HepG2 (cell line): Measurements from ENCODE around the gene MBLAC1. TPM values are rescaled to one million over a fixed set of nuclear protein-coding genes. Genes with fewer than 3 reads are reported as not detected.
A peak's percentile ranks its signal among the peaks of the same experiment; 100 is the strongest.

Experiments used
- ATAC-seq: fragments of 200-7000 bp; cut with Tn5 transposase; 3 replicates; pipeline ENCODE4 v1.9.1; 2020; ENCODE audit warnings: mild to moderate bottlenecking, moderate library complexity
- BruUV-seq: library from RNA; stranded (reverse); fragments of 400-500 nt; replicated peaks from 2 replicates; lab custom pipeline; 2021; lab: Mats Ljungman, UMichigan
- CTCF ChIA-PET: fragments of 300-600 bp; formaldehyde crosslinking; extraction: SDS; loops from one replicate; lab custom pipeline; 2021; ENCODE audit warnings: low total read pairs, inconsistent platforms, low intra/inter-chr PET ratio; lab: Yijun Ruan, JAX
- POLR2A ChIA-PET: fragments of 350-600 bp; sonication (Branson Sonifier 250); formaldehyde crosslinking; loops from one replicate; lab custom pipeline; 2020; ENCODE audit warnings: antibody characterized with exemption, inconsistent platforms; lab: Yijun Ruan, JAX
- DNase-seq: peaks from one replicate; pipeline ENCODE4 v3.0.0-alpha.2; 2015; ENCODE audit warnings: low spot score
- FAIRE-seq: peaks from 3 replicates; lab custom pipeline; 2011; peaks lifted over from hg19 to GRCh38; lab: Jason Lieb, UNC
- H2AFZ ChIP-seq: one replicate; pipeline ENCODE4 v1.6.1; 2011; ENCODE audit warnings: low read length, inconsistent platforms
- H3K27ac ChIP-seq: fragments of 300-600 bp; 3 replicates; pipeline ENCODE4 v1.8.0; 2011; ENCODE audit warnings: mixed run types, mild to moderate bottlenecking, mixed read lengths, low read length, inconsistent platforms; ENCODE audit not compliant: insufficient read depth; ENCODE audit errors: extremely low read length
- H3K27me3 ChIP-seq, 2 experiments: fragments of 200-600 bp in 1 of 2; 2 replicates in 1 of 2; 3 replicates in 1 of 2; pipeline versions ENCODE4 v1.6.0 to v1.8.0; 2011; ENCODE audit warnings: low read length in 2 of 2, mild to moderate bottlenecking in 2 of 2, moderate library complexity in 2 of 2, inconsistent platforms in 1 of 2; ENCODE audit not compliant: insufficient read depth in 2 of 2, control insufficient read depth in 1 of 2
- H3K36me3 ChIP-seq, 2 experiments: fragments of 200-600 bp in 1 of 2; replicated peaks in 1 of 2; 2 replicates in 1 of 2; 3 replicates in 1 of 2; pipeline versions ENCODE4 v1.5.1 to v1.8.0; 2011; ENCODE audit warnings: low read length in 2 of 2, inconsistent platforms in 1 of 2; ENCODE audit not compliant: insufficient read depth in 2 of 2, control insufficient read depth in 1 of 2
- H3K4me1 ChIP-seq: 2 replicates; pipeline ENCODE4 v1.5.1; 2012; ENCODE audit warnings: low read length, inconsistent platforms; ENCODE audit not compliant: insufficient read depth
- H3K4me2 ChIP-seq: 2 replicates; pipeline ENCODE4 v1.6.0; 2011; ENCODE audit warnings: low read depth, low read length, inconsistent platforms
- H3K4me3 ChIP-seq, 3 experiments: fragments of 200-600 bp in 1 of 3; sonication (generic), shearing (Covaris generic) in 1 of 3; replicated peaks in 1 of 3; 2 replicates each; pipeline ENCODE4 v1.5.1; 2011 to 2016; ENCODE audit warnings: low read length in 3 of 3, inconsistent platforms in 2 of 3, low read depth in 2 of 3, mild to moderate bottlenecking in 2 of 3, control low read depth in 1 of 3, mixed read lengths in 1 of 3; ENCODE audit not compliant: insufficient read depth in 1 of 3
- H3K79me2 ChIP-seq: one replicate; pipeline ENCODE4 v1.6.1; 2011; ENCODE audit warnings: low read length, inconsistent platforms; ENCODE audit not compliant: insufficient read depth
- H3K9ac ChIP-seq: 2 replicates; pipeline ENCODE4 v1.6.0; 2011; ENCODE audit warnings: mild to moderate bottlenecking, low read depth, low read length, inconsistent platforms; ENCODE audit not compliant: insufficient read depth
- H3K9me3 ChIP-seq: 2 replicates; pipeline ENCODE4 v1.5.1; 2012; ENCODE audit warnings: mild to moderate bottlenecking, low read length
- H4K20me1 ChIP-seq: 2 replicates; pipeline ENCODE4 v1.6.0; 2011; ENCODE audit warnings: inconsistent platforms, mild to moderate bottlenecking, low read length, moderate library complexity; ENCODE audit not compliant: insufficient read depth
- AGO1 ChIP-seq: fragments of 200-400 bp; formaldehyde crosslinking; IDR thresholded peaks from 2 replicates; pipeline ENCODE4 v1.6.1; 2017; ENCODE audit warnings: mild to moderate bottlenecking, low read depth, low read length, moderate library complexity; ENCODE audit not compliant: poor library complexity, severe bottlenecking
- ELF1 ChIP-seq: sonication (generic); formaldehyde crosslinking; IDR thresholded peaks from 2 replicates; pipeline ENCODE4 v1.4.0; 2020; ENCODE audit warnings: missing genetic modification reagents
- MEIS1 ChIP-seq: sonication (generic); formaldehyde crosslinking; IDR thresholded peaks from 2 replicates; pipeline ENCODE4 v1.9.0; 2021; ENCODE audit warnings: mild to moderate bottlenecking, missing genetic modification reagents, moderate library complexity, borderline replicate concordance
- MXI1 ChIP-seq: IDR thresholded peaks from 3 replicates; pipeline ENCODE4 v1.6.1; 2012; ENCODE audit warnings: low read depth, low read length, inconsistent platforms, borderline replicate concordance
- NCOA2 ChIP-seq: sonication (generic); formaldehyde crosslinking; IDR thresholded peaks from 2 replicates; pipeline ENCODE4 v1.8.0; 2022; ENCODE audit warnings: inconsistent platforms
- SNRNP70 ChIP-seq: fragments of 200-400 bp; formaldehyde crosslinking; IDR thresholded peaks from 2 replicates; pipeline ENCODE4 v1.6.1; 2017; ENCODE audit warnings: mild to moderate bottlenecking, low read depth, low read length, moderate library complexity
- SYNCRIP ChIP-seq: fragments of 200-400 bp; formaldehyde crosslinking; IDR thresholded peaks from 2 replicates; pipeline ENCODE4 v1.6.1; 2018; ENCODE audit warnings: mild to moderate bottlenecking, low read depth, low read length; ENCODE audit not compliant: insufficient read depth
- TBP ChIP-seq: sonication (generic); formaldehyde crosslinking; IDR thresholded peaks from 2 replicates; pipeline ENCODE4 v1.5.0; 2020; ENCODE audit warnings: missing genetic modification reagents
- ZBTB7B ChIP-seq: sonication (generic); formaldehyde crosslinking; IDR thresholded peaks from 2 replicates; pipeline ENCODE4 v1.4.0; 2020; ENCODE audit warnings: missing genetic modification reagents
- ZNF335 ChIP-seq: sonication (generic); formaldehyde crosslinking; IDR thresholded peaks from 2 replicates; pipeline ENCODE4 v1.4.0; 2020; ENCODE audit warnings: missing genetic modification reagents
- ZNF558 ChIP-seq: sonication (generic); formaldehyde crosslinking; IDR thresholded peaks from 2 replicates; pipeline ENCODE4 v1.9.0; 2022; ENCODE audit warnings: mild to moderate bottlenecking, missing genetic modification reagents, borderline replicate concordance
- ZNF597 ChIP-seq: sonication (generic); formaldehyde crosslinking; IDR thresholded peaks from 2 replicates; pipeline ENCODE4 v1.5.0; 2020; ENCODE audit warnings: missing genetic modification reagents
- ZNF639 ChIP-seq: conservative IDR thresholded peaks from 2 replicates; pipeline ENCODE4 v1.6.1; 2018; ENCODE audit warnings: missing genetic modification reagents
- ZNF891 ChIP-seq: sonication (generic); formaldehyde crosslinking; IDR thresholded peaks from 2 replicates; pipeline ENCODE4 v1.5.0; 2020; ENCODE audit warnings: mild to moderate bottlenecking, missing genetic modification reagents
- ZSCAN21 ChIP-seq: sonication (generic); formaldehyde crosslinking; IDR thresholded peaks from 2 replicates; pipeline ENCODE4 v1.8.0; 2022; ENCODE audit warnings: mild to moderate bottlenecking, missing genetic modification reagents, moderate library complexity, borderline replicate concordance
- WGBS: methylation state at CpG from one replicate; pipeline ENCODE4 v1.1.6; 2017; ENCODE audit warnings: low lambda C conversion rate; 5-methylcytosine and 5-hydroxymethylcytosine counted together
- in situ Hi-C: cut with HindIII; loops from 2 replicates; pipeline ENCODE4 v1.10.0; 2017; ENCODE audit warnings: low pct_unique_long_range_greater_than_20kb; ENCODE audit not compliant: extremely low pct_ligation_motif_present
- intact Hi-C: fragments of 100-400 bp; cut with micrococcal nuclease; formaldehyde crosslinking; loops from one replicate; pipeline ENCODE4 v1.10.0; 2022; ENCODE audit not compliant: unreplicated experiment
- polyA plus RNA-seq, 8 experiments: library from polyadenylated mRNA; depleted of rRNA in 3 of 8; stranded (reverse) in 7 of 8; unstranded in 1 of 8; fragments of >200 nt; fragmentation: Illumina TruSeq in 4 of 8; extraction: Trizol in 4 of 8; gene quantifications; 2 replicates each; pipeline versions ENCODE4 v1.2.1 to v1.2.3, GENCODE V29; 2011 to 2016; ENCODE audit warnings: low read depth in 4 of 8, missing spikeins in 1 of 8, mixed read lengths in 1 of 8; ENCODE audit not compliant: insufficient read depth in 1 of 8
- total RNA-seq, 5 experiments: library from RNA; depleted of rRNA; stranded (reverse); fragments of >200 nt; fragmentation: Illumina TruSeq; extraction: Trizol; gene quantifications; 2 replicates each; pipeline ENCODE4 v1.2.3, GENCODE V29; 2016; ENCODE audit warnings: low read depth in 1 of 5
- TF ChIP-seq, protein P1 (sequence below): sonication (generic); formaldehyde crosslinking; IDR thresholded peaks from 2 replicates; pipeline ENCODE4 v1.4.0; 2020; ENCODE audit warnings: low read depth, missing genetic modification reagents

Gene MBLAC1
- total and polyA plus RNA-seq, 2 of the 13 experiments (the other 11 are each of a cell fraction or from before 2014, with no cell fraction given), result 0.79 to 2.1 TPM

DNA sequence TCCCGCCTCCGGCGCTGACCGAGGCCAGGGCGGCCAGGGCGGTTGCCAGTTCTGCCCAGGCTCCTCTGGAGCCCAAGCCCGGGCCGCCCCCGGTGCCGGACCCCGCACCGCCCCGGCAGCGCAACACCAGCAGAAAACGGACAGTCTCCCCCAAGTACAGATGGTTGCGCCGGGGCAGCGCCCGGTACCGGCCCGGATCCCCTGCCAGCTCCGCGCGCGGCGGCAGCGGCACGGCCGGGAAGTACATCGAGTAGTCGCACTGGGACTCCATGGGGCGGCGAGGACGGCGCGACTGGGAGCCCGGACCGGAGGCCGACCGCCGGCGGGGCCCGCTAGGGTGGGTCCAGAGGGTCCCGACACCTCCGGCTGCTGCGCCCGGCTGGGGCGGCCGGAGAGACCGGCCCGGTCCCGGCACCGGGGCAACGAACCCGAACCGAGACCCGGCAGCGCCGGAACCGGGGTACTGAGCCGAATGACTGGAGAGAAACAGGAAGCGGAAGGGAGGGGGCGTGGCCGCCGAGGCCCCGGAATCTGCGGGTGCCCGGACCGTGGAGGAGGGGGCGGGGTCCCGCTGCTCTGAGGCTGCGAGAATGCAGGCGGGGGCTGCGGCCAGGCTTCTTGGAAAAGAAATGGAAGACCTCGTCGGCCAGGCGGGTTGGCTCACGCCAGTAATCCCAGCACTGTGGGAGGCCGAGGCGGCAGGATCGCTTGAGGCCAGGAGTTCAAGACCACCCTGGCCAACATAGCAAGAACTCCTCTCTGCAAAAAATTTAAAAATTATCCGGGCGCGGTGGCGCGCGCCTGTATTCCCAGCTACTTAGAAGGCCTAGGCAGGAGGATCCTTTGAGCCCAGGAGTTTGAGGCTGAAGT is 31.7 kb downstream of the MBLAC1 start, which contains the start of gene TRAPPC14:
Gene TRAPPC14, minus strand, starts transcription at position 495 of the 870 bp plus-strand sequence. Its CDS starts 224 bp downstream, at position 271.
- H3K27me3 ChIP-seq, result peaks cover 3 to 13% of the 10 kb centered on the region in 2 experiments; a peak in 2 of 5 replicates
- peak within 1 kb of the TSS; percentile 75 for H3K4me2 ChIP-seq
- in situ Hi-C loops, result no loop called here
- peaks cover 55% of the 10 kb centered on the region for H3K4me1 ChIP-seq
- BruUV-seq, result no TSS peak
- no peak within 1 kb of the TSS for H2AFZ ChIP-seq
- H3K9me3 ChIP-seq, result no peaks in the 10 kb centered on the region
- DNase-seq, result peak; percentile 75
- 4% methylated on average over 48 of the region's 87 CpGs for WGBS
- peak within 1 kb of the TSS; percentile 90 to 99 (median 92) for H3K4me3 ChIP-seq
- peak within 1 kb of the TSS; percentile 80 for H3K27ac ChIP-seq
- ATAC-seq, result peak; percentile 83
- ChIA-PET POLR2A (interaction anchor here (0.9 to 2.1 kb wide), 4 partner anchors 10 to 58 kb away, joined by 3 to 25 read pairs (median 7); partner anchors contain the start of gene LAMTOR4), CTCF (no interaction called here)
- H3K36me3 ChIP-seq, result peaks cover 6 to 24% of the 10 kb centered on the region in 2 experiments
- peak within 1 kb of the TSS; percentile 90 for H3K9ac ChIP-seq
- H3K79me2 ChIP-seq, result no peaks in the 10 kb centered on the region
- intact Hi-C loops, result no loop called here
- H4K20me1 ChIP-seq, result peaks cover 6% of the 10 kb centered on the region; the same call in 1 of the 2 replicates
- FAIRE-seq, result peak; percentile 37
- TF ChIP-seq ZNF335, result 0 out of 2 replicates have a peak, but pooled peaks have one; percentile 48
- no peak for TF ChIP-seq ZNF558 (CRISPR knock-in tag)
- peak; percentile 74 for TF ChIP-seq ZNF639
- TF ChIP-seq, protein P1, sequence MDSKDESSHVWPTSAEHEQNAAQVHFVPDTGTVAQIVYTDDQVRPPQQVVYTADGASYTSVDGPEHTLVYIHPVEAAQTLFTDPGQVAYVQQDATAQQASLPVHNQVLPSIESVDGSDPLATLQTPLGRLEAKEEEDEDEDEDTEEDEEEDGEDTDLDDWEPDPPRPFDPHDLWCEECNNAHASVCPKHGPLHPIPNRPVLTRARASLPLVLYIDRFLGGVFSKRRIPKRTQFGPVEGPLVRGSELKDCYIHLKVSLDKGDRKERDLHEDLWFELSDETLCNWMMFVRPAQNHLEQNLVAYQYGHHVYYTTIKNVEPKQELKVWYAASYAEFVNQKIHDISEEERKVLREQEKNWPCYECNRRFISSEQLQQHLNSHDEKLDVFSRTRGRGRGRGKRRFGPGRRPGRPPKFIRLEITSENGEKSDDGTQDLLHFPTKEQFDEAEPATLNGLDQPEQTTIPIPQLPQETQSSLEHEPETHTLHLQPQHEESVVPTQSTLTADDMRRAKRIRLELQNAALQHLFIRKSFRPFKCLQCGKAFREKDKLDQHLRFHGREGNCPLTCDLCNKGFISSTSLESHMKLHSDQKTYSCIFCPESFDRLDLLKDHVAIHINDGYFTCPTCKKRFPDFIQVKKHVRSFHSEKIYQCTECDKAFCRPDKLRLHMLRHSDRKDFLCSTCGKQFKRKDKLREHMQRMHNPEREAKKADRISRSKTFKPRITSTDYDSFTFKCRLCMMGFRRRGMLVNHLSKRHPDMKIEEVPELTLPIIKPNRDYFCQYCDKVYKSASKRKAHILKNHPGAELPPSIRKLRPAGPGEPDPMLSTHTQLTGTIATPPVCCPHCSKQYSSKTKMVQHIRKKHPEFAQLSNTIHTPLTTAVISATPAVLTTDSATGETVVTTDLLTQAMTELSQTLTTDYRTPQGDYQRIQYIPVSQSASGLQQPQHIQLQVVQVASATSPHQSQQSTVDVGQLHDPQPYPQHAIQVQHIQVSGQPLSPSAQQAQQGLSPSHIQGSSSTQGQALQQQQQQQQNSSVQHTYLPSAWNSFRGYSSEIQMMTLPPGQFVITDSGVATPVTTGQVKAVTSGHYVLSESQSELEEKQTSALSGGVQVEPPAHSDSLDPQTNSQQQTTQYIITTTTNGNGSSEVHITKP (CRISPR knock-in tag), result peak; percentile 52; the same call in 1 of the 2 replicates
- no peak; the same call in none of the 2 replicates for TF ChIP-seq MEIS1 (CRISPR knock-in tag)
- no peak for TF ChIP-seq TBP (CRISPR knock-in tag)
- TF ChIP-seq MXI1, result peak; percentile 46; the same call in 1 of the 3 replicates
- no peak for TF ChIP-seq ZBTB7B
- TF ChIP-seq NCOA2 (CRISPR knock-in tag), result no peak
- 0 out of 2 replicates have a peak, but pooled peaks have one; percentile 17 for TF ChIP-seq ZSCAN21 (CRISPR knock-in tag)
- TF ChIP-seq ELF1 (CRISPR knock-in tag), result peak; percentile 91
- no peak; the same call in 1 of the 2 replicates for TF ChIP-seq ZNF891
- peak; percentile 86 for TF ChIP-seq AGO1
- no peak for TF ChIP-seq SNRNP70
- TF ChIP-seq SYNCRIP, result no peak
- TF ChIP-seq ZNF597 (CRISPR knock-in tag), result no peak
